Measurements from ENCODE around the gene CCDC86. TPM values are rescaled to one million over a fixed set of nuclear protein-coding genes. Genes with fewer than 3 reads are reported as not detected.
"Not testable (repeated sequence)": the region's sequence is repeated elsewhere in the genome, so short reads cannot be mapped to it uniquely, and the experiment has no call there.

Gene CCDC86
- 10.1 and 13.5 TPM in 2 replicates for total RNA-seq (2014; rRNA removed; shearing (Covaris generic))

- DNase-seq (ENCODE audit: low read depth) = peak; percentile 93
These were observed at the start of gene CCDC86 for GRCh38 chr11:60841797-60842667. Gene CCDC86, plus strand, starts transcription at chr11:60842113. Its CDS starts 12 bp downstream, at chr11:60842125.

DNA sequence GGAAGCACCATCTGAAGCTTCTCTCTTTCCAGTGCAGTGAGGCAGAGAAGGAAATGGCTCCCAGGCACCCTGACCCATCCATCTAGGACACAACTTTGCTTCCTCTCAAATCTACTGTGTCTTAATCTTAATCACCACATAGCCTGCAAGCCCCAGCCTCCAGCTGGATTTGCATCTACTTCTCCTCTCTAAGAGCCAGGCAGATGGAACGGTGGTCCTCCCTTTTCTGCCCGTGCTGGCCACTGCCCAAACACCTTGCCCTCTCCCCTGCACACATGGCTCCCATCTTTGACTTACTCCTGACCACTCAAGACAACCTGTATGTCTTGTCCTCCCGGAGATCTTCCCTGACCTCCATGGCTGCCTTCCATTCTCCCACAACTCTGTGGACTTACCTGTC is 49.4 kb upstream of the CCDC86 start:
- DNase-seq (ENCODE audit: low read depth) = no peak

GRCh38 chr11:60795291-60795690 is 46.6 kb upstream of the CCDC86 start:
- DNase-seq (ENCODE audit: low read depth) = no peak

DNA sequence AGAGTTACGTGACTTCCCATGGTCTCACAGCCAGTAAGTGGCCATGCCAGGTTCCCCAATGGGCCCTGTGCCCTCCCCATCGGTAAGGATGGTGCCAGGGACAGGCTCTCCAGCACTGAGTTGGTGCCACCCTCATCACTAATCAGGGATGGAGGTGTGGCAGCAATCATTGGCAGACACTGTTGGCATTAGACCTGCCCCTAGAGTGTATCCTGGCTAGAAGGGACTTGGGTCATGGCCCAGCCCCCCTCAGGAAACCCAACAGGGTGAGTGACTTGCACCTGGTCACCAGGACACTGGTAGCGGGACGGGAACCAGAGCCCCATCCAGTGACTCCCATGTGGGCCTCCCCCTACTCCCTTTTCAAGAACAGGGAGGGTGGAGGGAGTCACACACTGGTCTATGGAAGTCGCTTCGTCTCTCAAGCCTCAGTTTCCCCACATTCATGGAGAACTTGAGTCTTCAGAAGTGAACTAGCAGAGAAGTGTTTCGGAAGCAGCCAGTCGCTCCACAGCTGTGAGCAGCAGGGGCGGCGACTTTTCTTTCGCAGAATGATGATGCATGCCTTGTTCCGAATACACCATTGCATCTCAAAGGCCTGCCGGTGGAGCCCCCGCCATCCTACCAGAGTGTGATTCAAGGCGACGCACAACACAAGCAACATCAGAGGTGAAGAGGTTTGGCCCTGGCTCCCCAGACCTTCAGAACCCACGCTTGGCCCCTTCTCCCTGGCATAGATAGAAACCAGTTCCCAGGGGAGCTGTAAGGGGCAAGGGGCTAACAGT is 43.9 kb upstream of the CCDC86 start:
- DNase-seq (ENCODE audit: low read depth) = no peak

DNA sequence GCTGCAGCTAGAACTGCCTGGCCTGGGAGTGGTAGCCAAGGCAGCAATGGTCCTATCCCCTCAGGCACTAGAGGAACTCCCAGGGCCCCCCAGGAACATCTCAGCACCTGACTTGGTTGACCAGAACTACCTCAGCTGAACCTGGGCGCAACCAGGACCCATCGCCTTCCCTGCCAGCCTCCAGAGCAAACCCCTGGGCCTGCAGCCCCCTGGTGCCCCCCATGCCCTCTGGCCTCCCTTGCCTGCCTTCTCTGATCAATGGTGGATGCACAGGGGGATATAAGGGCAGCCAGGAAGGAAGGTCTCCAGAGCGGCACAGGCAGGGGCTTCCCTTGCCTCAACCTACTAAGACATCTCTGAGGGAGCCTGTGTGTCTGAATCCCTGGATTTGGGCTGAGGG is 43.3 kb upstream of the CCDC86 start:
- DNase-seq (ENCODE audit: low read depth) = no peak

- DNase-seq (ENCODE audit: low read depth) = no peak
These were observed 40.7 kb upstream of the CCDC86 start for GRCh38 chr11:60801194-60801593.

GRCh38 chr11:60803273-60803936 is 38.5 kb upstream of the CCDC86 start:
- no peak for DNase-seq (ENCODE audit: low read depth)

DNA sequence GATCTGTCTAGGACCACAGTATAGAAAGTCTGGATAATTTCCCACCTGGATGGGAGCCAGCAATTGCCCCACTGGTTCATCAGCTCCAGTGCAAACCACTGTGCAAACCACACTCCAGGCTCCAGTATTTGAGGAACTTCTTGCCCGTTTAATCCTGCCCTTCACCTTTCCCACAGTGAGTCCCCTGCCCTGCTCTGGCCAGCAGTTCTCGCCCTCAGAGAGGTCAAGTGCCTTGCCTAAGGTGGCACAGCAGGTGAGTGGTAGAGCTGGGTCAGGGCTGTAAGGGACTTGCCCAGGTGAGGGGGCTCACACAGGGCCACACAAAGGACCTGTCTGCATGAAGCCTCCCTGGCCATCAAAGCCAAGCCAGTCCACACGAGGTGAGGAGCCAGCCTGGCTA is 32.7 kb upstream of the CCDC86 start:
- DNase-seq (ENCODE audit: low read depth) = no peak

- no peak for DNase-seq (ENCODE audit: low read depth)
These were observed 32.2 kb upstream of the CCDC86 start for GRCh38 chr11:60809691-60810090.

GRCh38 chr11:60810151-60810550 is 31.8 kb upstream of the CCDC86 start:
- no peak for DNase-seq (ENCODE audit: low read depth)

DNA sequence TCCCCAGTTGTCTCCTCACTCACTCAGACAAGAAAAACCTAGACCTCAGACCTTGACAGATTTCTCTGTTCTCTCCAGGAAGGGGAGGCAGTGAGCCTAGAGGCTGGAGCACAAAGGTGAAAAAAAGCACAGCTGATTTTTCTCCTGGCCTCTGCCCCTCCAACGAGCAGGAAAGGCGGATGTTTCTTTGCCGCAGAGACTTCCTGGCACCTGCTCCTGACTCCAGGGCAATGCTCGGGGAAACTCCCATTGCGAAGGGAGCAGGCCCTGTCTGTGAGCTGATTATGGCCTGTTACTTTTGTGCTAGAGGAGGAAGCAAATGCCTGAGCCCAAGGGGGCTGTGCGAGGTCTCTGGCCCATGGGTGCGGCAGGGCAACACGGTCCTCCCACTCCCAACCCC is 31.3 kb upstream of the CCDC86 start:
- no peak for DNase-seq (ENCODE audit: low read depth)

GRCh38 chr11:60813324-60813723 is 28.6 kb upstream of the CCDC86 start:
- no peak for DNase-seq (ENCODE audit: low read depth)

DNA sequence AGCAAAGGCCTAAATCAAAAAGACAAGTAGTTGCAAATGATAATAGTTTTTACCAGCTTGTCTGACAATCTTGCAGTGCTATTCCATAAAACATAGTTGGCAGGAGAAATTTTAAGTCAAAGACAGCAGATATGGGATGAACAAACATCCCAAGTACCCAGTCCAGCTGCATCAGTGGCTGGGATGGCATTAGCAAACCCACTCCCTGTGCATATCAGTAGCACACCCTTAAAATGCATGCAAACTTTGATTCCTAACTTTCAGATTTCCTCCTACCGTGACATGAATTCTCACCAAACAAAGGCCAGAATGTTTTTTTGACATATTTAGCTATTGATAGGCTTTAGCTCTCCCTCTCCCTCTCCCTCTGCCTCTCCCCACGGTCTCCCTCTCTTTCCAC is 27.8 kb upstream of the CCDC86 start:
- DNase-seq (ENCODE audit: low read depth) = no peak

DNA sequence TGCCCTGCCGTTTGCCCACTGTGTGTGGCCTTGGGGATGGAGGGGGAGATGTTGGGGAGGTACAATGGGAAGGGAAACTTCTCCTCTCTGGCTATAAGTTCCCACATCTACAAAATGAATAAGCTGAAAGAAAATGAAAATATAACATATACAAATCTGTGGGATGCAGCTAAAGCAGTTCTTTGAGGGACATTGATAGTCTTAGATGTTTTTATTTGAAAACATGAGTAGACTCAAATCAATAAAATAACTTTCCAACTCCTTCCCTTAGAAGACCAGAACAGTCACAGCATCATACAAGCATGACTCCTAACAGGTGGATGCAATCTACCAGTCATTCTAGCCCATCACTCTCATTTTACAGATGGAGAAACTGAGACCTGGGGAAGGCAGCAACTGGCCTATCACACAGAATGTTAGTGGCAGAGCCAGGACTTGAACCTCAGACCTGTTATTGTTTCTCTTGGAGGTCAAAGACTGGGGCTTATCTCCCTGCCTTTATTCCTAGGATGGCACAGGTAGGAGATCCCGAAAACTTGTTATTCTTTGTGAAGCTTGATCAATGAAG is 25.2 kb upstream of the CCDC86 start:
- no peak for DNase-seq (ENCODE audit: low read depth)

DNA sequence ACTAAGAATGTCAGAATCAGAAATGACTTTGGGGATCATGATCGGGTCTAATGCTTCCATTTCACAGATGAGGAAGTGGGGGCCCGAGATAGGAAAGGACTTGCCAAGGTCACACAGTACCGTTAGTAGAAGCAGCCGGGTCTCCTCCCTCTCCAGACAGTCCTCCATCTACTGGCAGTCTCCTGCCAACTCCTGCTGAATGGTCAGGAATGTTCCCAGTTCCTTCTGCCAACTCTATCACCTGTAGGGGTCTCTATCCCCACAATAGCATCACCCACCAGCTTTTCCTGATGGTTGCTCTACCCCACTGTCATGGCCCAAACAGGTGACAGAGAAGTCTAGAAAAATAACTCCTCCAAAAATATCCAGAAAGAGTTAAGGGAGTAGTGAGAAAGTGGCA is 23.9 kb upstream of the CCDC86 start:
- DNase-seq (ENCODE audit: low read depth) = no peak

- DNase-seq (ENCODE audit: low read depth) = no peak
These were observed 19.9 kb upstream of the CCDC86 start for GRCh38 chr11:60821827-60822599.

DNA sequence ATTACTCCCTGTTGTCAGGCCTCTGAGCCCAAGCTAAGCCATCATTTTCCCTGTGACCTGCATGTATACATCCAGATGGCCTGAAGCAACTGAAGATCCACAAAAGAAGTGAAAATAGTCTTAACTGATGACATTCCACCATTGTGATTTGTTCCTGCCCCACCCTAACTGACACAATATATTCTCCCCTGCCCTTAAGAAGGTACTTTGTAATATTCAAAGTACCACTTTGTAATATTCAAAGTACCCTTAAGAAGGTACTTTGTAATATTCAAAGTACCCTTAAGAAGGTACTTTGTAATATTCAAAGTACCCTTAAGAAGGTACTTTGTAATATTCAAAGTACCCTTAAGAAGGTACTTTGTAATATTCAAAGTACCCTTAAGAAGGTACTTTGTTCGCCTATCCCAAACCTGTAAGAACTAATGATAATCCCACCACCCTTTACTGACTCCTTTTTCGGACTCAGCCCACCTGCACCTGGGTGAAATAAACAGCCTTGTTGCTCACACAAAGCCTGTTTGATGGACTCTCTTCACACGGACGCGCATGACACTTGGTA is 18.1 kb upstream of the CCDC86 start:
- not testable (repeated sequence) for DNase-seq (ENCODE audit: low read depth)

DNA sequence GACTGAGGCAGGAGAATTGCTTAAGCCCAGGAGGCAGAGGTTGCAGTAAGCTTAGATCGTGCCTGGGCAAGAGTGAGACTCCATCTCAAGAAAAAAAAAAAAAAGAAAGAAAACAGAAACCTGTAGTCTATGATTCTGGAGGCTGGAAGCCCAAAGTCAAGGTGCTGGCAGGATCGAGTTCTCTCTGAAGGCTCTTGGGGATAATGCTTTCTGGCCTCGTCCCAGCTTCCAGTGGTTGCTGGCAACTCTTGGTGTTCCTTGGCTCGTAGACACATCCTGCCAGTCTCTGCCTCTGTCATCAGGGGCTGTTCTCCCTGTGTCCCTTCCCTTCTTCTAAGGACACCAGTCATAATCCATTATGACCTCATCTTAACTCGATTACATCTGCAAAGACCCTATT is 16.8 kb upstream of the CCDC86 start:
- no peak for DNase-seq (ENCODE audit: low read depth)

DNA sequence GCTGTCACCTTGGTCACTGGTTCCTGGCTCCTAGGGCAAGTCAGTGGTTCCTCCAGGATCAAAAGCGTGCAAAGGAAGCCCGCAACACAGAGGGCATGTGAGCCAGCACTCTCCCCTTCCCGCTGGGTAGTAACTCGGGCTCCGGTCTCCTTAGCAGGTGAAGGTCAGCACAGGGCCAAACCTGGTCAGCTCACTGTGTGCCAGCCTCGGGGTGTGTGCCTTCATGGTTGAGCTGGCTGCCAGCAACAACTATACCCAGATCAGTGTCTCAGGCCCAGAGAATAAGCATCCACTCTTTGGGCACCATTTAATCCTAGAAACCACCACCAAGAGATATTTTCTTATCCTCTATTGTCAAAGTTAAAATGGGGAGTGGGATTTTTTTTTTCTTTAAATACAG is 16.1 kb upstream of the CCDC86 start:
- no peak for DNase-seq (ENCODE audit: low read depth)

DNA sequence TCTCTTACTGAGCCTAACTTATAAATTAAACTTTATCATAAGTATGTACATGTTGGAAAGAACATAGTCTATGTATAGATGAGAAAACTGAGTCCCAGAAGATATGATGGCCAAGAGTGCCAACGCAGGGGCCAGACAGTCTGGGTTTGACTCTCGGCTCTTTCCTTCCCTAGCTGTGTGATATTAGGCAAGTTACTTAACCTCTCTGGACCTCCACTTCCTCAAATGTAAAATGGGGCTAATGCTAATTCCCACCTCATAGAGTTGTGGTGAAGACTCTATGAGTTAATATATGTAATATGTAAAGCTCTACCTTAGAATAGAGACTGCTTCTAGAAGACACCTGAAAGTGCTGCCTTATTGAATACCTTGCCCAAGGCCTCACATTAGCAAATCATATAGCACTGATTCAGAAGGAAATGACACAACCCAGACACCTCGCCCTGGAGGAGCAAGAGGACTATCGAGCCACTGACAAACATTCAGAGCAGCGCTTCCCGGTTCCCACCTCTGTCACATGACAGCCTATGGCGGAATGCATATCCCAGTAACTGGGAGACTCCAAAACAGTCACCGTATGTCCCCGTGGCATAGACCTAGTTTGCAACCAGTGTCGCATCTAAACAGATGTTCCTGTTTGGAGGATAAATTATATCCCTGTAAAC is 11.3 kb upstream of the CCDC86 start:
- DNase-seq (ENCODE audit: low read depth) = no peak

DNA sequence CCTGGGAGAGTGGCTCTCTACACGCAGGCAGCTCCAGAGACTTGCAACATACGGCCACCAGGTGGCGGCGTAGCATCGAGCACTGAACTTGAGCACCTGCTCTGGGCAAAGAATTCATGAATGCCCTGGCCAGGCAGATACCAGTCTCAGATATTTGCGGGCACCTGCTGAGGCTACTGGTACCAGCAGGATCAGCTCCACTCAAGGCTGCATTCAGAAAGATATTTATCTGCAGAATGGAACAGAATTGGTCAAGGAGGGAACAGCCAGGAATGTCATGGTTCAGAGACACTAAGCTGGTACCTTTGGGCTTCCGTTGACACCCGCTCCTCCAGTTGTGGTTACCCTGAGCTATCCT is 10.8 kb upstream of the CCDC86 start:
- peak; percentile 73 for DNase-seq (ENCODE audit: low read depth)

All from RPMI7951 (cell line).